WTC11 (cell line): ENCODE results near the gene ABCC3. TPM values are rescaled to one million over a fixed set of nuclear protein-coding genes. Genes with fewer than 3 reads are reported as not detected.

Experiments used
- ATAC-seq: fragments of 200-7000 bp; cut with Tn5 transposase; 2 replicates; pipeline ENCODE4 v1.10.0; 2021; ENCODE audit warnings: mild to moderate bottlenecking, moderate library complexity
- CTCF ChIA-PET: fragments of 300-600 bp; sonication (Branson Sonifier 250); formaldehyde crosslinking; loops from one replicate; lab custom pipeline; 2021; ENCODE audit warnings: antibody characterized with exemption; lab: Charles Lee
- POLR2A ChIA-PET: fragments of 350-600 bp; sonication (Branson Sonifier 250); formaldehyde crosslinking; loops from one replicate; lab custom pipeline; 2021; ENCODE audit warnings: antibody characterized with exemption; lab: Charles Lee
- DNase-seq: peaks from one replicate; pipeline ENCODE4 v3.0.0; 2021; ENCODE audit warnings: low spot score
- H3K27ac Mint-ChIP-seq: 2 replicates; pipeline ENCODE4 v1.8.0; 2021; ENCODE audit warnings: mixed read lengths
- H3K27me3 Mint-ChIP-seq: 2 replicates; pipeline ENCODE4 v1.8.0; 2021; ENCODE audit warnings: low read depth, mild to moderate bottlenecking, moderate library complexity, mixed read lengths
- H3K36me3 Mint-ChIP-seq: 2 replicates; pipeline ENCODE4 v1.8.0; 2021; ENCODE audit warnings: mixed read lengths
- H3K4me1 Mint-ChIP-seq: 2 replicates; pipeline ENCODE4 v1.8.0; 2022; ENCODE audit warnings: mixed read lengths
- H3K4me3 Mint-ChIP-seq: 2 replicates; pipeline ENCODE4 v1.8.0; 2021; ENCODE audit warnings: mild to moderate bottlenecking, moderate library complexity, mixed read lengths
- H3K9me3 Mint-ChIP-seq: 2 replicates; pipeline ENCODE4 v1.8.0; 2021; ENCODE audit warnings: mixed read lengths
- CBFB ChIP-seq: sonication (generic); formaldehyde crosslinking; IDR thresholded peaks from 2 replicates; pipeline ENCODE4 v1.8.1; 2022; ENCODE audit warnings: mild to moderate bottlenecking, low read depth, missing genetic modification reagents
- GABPB1 ChIP-seq: sonication (generic); formaldehyde crosslinking; IDR thresholded peaks from 2 replicates; pipeline ENCODE4 v1.8.1; 2023; ENCODE audit warnings: mild to moderate bottlenecking, missing genetic modification reagents
- HMGA2 ChIP-seq: fragments of 250-450 bp; sonication (Bioruptor Pico); IDR thresholded peaks from 2 replicates; pipeline ENCODE4 v1.4.0; 2021; ENCODE audit warnings: mild to moderate bottlenecking, moderate library complexity
- MYBL2 ChIP-seq: sonication (generic); formaldehyde crosslinking; IDR thresholded peaks from 2 replicates; pipeline ENCODE4 v1.8.1; 2023; ENCODE audit warnings: mild to moderate bottlenecking, moderate library complexity, missing genetic modification reagents
- NFE2L1 ChIP-seq: sonication (generic); formaldehyde crosslinking; IDR thresholded peaks from 2 replicates; pipeline ENCODE4 v1.8.1; 2023; ENCODE audit warnings: missing genetic modification reagents
- NR2C2 ChIP-seq: sonication (generic); formaldehyde crosslinking; IDR thresholded peaks from 2 replicates; pipeline ENCODE4 v1.8.0; 2022; ENCODE audit warnings: mild to moderate bottlenecking, missing genetic modification reagents
- NR3C1 ChIP-seq: sonication (generic); formaldehyde crosslinking; conservative IDR thresholded peaks from 2 replicates; pipeline ENCODE4 v1.8.1; 2023; ENCODE audit warnings: low read depth, mild to moderate bottlenecking, missing genetic modification reagents
- SOX15 ChIP-seq: fragments of 250-450 bp; sonication (Bioruptor Pico); IDR thresholded peaks from 2 replicates; pipeline ENCODE4 v1.9.0; 2021; ENCODE audit warnings: mild to moderate bottlenecking
- TCF7 ChIP-seq: sonication (generic); formaldehyde crosslinking; IDR thresholded peaks from 2 replicates; pipeline ENCODE4 v1.8.0; 2022; ENCODE audit warnings: mild to moderate bottlenecking, low read depth, missing genetic modification reagents, moderate library complexity
- ZBTB21 ChIP-seq: sonication (generic); formaldehyde crosslinking; IDR thresholded peaks from 2 replicates; pipeline ENCODE4 v1.8.1; 2023; ENCODE audit warnings: mild to moderate bottlenecking, missing genetic modification reagents, borderline replicate concordance
- ZNF121 ChIP-seq: sonication (generic); formaldehyde crosslinking; IDR thresholded peaks from 2 replicates; pipeline ENCODE4 v1.8.0; 2023; ENCODE audit warnings: missing genetic modification reagents
- total RNA-seq: library from RNA; stranded (reverse); gene quantifications from 3 replicates; pipeline ENCODE4 v1.2.3, GENCODE V29; 2021
- TF ChIP-seq, protein P1 (sequence below): fragments of 250-450 bp; sonication (Bioruptor Pico); IDR thresholded peaks from 2 replicates; pipeline ENCODE4 v2.1.2; 2022; ENCODE audit warnings: mild to moderate bottlenecking, moderate library complexity
- TF ChIP-seq, protein P2 (sequence below): sonication (generic); formaldehyde crosslinking; conservative IDR thresholded peaks from 2 replicates; pipeline ENCODE4 v1.8.1; 2023; ENCODE audit warnings: mild to moderate bottlenecking, low read depth, missing genetic modification reagents, moderate library complexity
- TF ChIP-seq, protein P3 (sequence below): fragments of 250-450 bp; sonication (Bioruptor Pico); IDR thresholded peaks from 2 replicates; pipeline ENCODE4 v1.9.0; 2021; ENCODE audit warnings: mild to moderate bottlenecking
- TF ChIP-seq, protein P4 (sequence below): sonication (generic); formaldehyde crosslinking; IDR thresholded peaks from 2 replicates; pipeline ENCODE4 v1.8.1; 2022; ENCODE audit warnings: low read depth, missing genetic modification reagents, borderline replicate concordance
- TF ChIP-seq, protein P5 (sequence below): sonication (generic); formaldehyde crosslinking; IDR thresholded peaks from 2 replicates; pipeline ENCODE4 v1.8.1; 2023; ENCODE audit warnings: mild to moderate bottlenecking, missing genetic modification reagents, borderline replicate concordance
- TF ChIP-seq, protein P6 (sequence below): sonication (generic); formaldehyde crosslinking; IDR thresholded peaks from 2 replicates; pipeline ENCODE4 v1.8.1; 2023; ENCODE audit warnings: mild to moderate bottlenecking, missing genetic modification reagents

The ABCC3 gene
- total RNA-seq, 1 experiment from 2014 or later: 0.92 TPM

DNA sequence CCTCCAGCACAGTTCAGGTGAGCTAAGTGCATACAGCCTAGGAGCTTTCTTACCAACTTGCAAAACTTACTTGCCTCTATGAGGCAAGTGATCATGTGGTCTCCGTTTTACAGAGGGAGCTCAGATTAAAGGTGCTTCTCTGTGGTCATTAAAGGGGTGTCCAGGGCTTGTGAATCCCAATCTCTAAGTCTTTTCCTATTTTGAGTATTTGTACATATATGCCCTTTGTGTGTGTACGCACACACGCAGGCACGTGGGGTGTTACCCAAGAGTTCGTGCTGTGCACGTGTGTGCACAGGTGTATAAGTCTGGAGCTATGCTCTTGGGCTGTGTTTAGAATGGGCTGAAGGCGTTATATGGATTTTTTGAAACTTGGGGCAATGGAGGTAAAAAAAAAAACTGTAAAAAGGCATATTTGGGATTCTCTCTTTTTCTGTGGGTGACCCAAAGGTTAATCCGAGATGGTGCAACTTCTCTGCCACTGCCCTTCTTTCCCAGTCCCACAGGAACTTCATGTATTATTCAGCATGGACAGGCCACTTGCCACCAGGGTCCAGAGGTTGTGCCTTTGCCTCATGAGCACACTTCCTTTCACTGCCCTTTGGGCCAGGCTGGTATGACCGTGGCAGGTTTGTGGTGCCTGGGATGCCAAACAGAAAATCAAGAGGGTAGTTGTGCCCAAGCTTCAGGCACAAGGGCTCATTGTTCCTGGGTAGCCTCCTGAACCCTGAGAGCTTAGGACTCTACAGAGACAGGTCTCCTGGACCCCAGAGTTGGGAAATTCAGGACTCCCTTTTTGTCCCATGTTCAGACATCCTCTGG lies 1.5 kb downstream of the ABCC3 start:
- H3K36me3 Mint-ChIP-seq: no peaks in the 10 kb centered on the region
- DNase-seq (no peak), ATAC-seq (no peak)
- no peak overlapping the region for H3K27ac Mint-ChIP-seq
- peak overlapping the region; percentile 31; the same call in 1 of the 2 replicates for H3K4me3 Mint-ChIP-seq
- H3K27me3 Mint-ChIP-seq: peaks cover 61% of the 10 kb centered on the region
- H3K4me1 Mint-ChIP-seq: peaks cover 5% of the 10 kb centered on the region
- H3K9me3 Mint-ChIP-seq: no peaks in the 10 kb centered on the region
- POLR2A ChIA-PET: interaction anchor here (1.6 kb wide), 1 partner anchor 8 kb away, joined by 3 read pairs; no protein-coding TSS in a partner anchor
- TF ChIP-seq ZNF121: no peak
- no peak for TF ChIP-seq TCF7
- TF ChIP-seq, protein P1, sequence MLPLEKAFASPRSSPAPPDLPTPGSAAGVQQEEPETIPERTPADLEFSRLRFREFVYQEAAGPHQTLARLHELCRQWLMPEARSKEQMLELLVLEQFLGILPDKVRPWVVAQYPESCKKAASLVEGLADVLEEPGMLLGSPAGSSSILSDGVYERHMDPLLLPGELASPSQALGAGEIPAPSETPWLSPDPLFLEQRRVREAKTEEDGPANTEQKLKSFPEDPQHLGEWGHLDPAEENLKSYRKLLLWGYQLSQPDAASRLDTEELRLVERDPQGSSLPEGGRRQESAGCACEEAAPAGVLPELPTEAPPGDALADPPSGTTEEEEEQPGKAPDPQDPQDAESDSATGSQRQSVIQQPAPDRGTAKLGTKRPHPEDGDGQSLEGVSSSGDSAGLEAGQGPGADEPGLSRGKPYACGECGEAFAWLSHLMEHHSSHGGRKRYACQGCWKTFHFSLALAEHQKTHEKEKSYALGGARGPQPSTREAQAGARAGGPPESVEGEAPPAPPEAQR (CRISPR knock-in tag): no peak
- no peak for TF ChIP-seq ZBTB21 (CRISPR knock-in tag)
- 0 out of 2 replicates have a peak, but pooled peaks have one; percentile 49 for TF ChIP-seq GABPB1 (CRISPR knock-in tag)
- TF ChIP-seq, protein P2, sequence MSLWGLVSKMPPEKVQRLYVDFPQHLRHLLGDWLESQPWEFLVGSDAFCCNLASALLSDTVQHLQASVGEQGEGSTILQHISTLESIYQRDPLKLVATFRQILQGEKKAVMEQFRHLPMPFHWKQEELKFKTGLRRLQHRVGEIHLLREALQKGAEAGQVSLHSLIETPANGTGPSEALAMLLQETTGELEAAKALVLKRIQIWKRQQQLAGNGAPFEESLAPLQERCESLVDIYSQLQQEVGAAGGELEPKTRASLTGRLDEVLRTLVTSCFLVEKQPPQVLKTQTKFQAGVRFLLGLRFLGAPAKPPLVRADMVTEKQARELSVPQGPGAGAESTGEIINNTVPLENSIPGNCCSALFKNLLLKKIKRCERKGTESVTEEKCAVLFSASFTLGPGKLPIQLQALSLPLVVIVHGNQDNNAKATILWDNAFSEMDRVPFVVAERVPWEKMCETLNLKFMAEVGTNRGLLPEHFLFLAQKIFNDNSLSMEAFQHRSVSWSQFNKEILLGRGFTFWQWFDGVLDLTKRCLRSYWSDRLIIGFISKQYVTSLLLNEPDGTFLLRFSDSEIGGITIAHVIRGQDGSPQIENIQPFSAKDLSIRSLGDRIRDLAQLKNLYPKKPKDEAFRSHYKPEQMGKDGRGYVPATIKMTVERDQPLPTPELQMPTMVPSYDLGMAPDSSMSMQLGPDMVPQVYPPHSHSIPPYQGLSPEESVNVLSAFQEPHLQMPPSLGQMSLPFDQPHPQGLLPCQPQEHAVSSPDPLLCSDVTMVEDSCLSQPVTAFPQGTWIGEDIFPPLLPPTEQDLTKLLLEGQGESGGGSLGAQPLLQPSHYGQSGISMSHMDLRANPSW (CRISPR knock-in tag): no peak
- TF ChIP-seq, protein P3, sequence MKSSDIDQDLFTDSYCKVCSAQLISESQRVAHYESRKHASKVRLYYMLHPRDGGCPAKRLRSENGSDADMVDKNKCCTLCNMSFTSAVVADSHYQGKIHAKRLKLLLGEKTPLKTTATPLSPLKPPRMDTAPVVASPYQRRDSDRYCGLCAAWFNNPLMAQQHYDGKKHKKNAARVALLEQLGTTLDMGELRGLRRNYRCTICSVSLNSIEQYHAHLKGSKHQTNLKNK (CRISPR knock-in tag): no peak
- CTCF ChIA-PET: interaction anchor here (0.6 to 8.8 kb wide), 5 partner anchors 10 to 86 kb away, joined by 3 to 82 read pairs (median 4); partner anchors contain the start of gene CACNA1G

DNA sequence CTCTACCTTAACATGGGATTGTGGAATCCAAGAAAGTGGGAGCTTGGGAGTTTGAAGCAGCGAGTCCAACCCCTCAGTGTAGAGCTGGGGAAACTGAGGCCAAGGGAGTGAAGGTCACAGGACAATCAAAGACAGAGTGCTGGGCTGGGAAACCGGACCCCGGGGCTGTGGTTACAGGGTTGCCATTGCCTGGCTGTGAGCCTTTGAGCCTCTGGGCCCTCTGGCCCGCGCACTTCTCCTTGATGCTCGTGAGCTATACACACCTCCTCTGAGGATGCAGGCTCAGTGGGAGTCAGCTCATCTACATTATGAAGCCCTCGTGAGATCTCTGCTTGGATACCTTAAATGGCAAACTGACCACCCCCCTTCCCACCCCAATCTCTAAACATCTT lies 2.1 kb downstream of the ABCC3 start:
- no peaks in the 10 kb centered on the region for H3K36me3 Mint-ChIP-seq
- no peak for ATAC-seq
- H3K27ac Mint-ChIP-seq: no peak overlapping the region
- H3K4me1 Mint-ChIP-seq: peaks cover 8% of the 10 kb centered on the region
- TF ChIP-seq SOX15 (CRISPR knock-in tag) (no peak), NR3C1 (CRISPR knock-in tag) (no peak), NR2C2 (no peak), CBFB (no peak), NFE2L1 (CRISPR knock-in tag) (no peak), MYBL2 (CRISPR knock-in tag) (no peak), TCF7 (no peak), HMGA2 (CRISPR knock-in tag) (no peak)
- TF ChIP-seq, protein P4, sequence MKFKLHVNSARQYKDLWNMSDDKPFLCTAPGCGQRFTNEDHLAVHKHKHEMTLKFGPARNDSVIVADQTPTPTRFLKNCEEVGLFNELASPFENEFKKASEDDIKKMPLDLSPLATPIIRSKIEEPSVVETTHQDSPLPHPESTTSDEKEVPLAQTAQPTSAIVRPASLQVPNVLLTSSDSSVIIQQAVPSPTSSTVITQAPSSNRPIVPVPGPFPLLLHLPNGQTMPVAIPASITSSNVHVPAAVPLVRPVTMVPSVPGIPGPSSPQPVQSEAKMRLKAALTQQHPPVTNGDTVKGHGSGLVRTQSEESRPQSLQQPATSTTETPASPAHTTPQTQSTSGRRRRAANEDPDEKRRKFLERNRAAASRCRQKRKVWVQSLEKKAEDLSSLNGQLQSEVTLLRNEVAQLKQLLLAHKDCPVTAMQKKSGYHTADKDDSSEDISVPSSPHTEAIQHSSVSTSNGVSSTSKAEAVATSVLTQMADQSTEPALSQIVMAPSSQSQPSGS: no peak
- TF ChIP-seq, protein P5, sequence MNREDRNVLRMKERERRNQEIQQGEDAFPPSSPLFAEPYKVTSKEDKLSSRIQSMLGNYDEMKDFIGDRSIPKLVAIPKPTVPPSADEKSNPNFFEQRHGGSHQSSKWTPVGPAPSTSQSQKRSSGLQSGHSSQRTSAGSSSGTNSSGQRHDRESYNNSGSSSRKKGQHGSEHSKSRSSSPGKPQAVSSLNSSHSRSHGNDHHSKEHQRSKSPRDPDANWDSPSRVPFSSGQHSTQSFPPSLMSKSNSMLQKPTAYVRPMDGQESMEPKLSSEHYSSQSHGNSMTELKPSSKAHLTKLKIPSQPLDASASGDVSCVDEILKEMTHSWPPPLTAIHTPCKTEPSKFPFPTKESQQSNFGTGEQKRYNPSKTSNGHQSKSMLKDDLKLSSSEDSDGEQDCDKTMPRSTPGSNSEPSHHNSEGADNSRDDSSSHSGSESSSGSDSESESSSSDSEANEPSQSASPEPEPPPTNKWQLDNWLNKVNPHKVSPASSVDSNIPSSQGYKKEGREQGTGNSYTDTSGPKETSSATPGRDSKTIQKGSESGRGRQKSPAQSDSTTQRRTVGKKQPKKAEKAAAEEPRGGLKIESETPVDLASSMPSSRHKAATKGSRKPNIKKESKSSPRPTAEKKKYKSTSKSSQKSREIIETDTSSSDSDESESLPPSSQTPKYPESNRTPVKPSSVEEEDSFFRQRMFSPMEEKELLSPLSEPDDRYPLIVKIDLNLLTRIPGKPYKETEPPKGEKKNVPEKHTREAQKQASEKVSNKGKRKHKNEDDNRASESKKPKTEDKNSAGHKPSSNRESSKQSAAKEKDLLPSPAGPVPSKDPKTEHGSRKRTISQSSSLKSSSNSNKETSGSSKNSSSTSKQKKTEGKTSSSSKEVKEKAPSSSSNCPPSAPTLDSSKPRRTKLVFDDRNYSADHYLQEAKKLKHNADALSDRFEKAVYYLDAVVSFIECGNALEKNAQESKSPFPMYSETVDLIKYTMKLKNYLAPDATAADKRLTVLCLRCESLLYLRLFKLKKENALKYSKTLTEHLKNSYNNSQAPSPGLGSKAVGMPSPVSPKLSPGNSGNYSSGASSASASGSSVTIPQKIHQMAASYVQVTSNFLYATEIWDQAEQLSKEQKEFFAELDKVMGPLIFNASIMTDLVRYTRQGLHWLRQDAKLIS (CRISPR knock-in tag): no peak
- TF ChIP-seq, protein P6, sequence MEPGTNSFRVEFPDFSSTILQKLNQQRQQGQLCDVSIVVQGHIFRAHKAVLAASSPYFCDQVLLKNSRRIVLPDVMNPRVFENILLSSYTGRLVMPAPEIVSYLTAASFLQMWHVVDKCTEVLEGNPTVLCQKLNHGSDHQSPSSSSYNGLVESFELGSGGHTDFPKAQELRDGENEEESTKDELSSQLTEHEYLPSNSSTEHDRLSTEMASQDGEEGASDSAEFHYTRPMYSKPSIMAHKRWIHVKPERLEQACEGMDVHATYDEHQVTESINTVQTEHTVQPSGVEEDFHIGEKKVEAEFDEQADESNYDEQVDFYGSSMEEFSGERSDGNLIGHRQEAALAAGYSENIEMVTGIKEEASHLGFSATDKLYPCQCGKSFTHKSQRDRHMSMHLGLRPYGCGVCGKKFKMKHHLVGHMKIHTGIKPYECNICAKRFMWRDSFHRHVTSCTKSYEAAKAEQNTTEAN (CRISPR knock-in tag): no peak
- ChIA-PET POLR2A (interaction anchor here (1.6 kb wide), 1 partner anchor 9 kb away, joined by 3 read pairs; no protein-coding TSS in a partner anchor), CTCF (interaction anchor here (0.5 to 8.8 kb wide), 6 partner anchors 10 to 143 kb away, joined by 3 to 82 read pairs (median 4); partner anchors contain the start of gene CACNA1G)
- H3K27me3 Mint-ChIP-seq: peaks cover 57% of the 10 kb centered on the region
- DNase-seq: no peak
- no peaks in the 10 kb centered on the region for H3K9me3 Mint-ChIP-seq
- H3K4me3 Mint-ChIP-seq: no peak overlapping the region
